ENCODE measurements around the gene CTNNA2.
"Not testable (repeated sequence)": the region's sequence is repeated elsewhere in the genome, so short reads cannot be mapped to it uniquely, and the experiment has no call there.

CTNNA2 gene

DNA sequence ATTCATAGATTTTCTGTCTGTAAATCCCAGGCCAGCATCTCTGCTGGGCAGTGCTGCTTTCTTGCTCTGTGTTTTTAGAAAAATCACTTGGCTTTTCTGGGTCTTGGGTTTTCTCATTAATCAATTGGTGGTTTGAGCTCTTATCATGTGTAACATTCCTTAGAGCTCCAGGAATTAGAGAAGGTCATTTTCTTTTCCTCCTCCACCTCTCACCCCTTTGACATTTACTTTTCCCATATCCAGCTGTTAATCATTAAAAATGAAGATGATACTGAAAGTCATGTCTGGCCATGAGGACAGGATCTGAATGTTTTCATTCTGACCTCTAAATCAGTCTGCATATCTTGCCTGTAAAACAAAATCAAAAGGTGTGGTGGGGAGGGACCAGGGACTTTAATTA, 680.7 kb downstream of the CTNNA2 start:
- no peak overlapping the region for H3K27ac ChIP-seq

DNA sequence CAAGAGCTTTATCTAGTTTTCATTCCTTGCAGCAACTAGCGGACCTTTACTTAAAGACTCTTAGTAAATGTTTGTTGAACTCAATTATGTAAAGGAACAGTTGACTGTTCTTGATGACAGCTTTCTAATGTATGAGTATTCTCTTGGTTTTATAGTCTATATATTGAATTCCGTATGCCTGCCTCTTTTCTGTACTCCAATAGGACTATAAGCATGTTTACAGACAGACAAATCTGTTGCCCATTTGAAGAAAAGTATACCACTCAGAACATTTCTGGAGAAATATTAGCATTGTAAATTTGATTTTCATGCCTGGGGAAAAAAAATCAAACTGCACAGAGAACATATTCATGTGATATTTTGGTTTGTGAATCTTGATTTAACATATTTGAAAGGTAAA, 682.2 kb downstream of the CTNNA2 start:
- no peak overlapping the region for H3K4me3 ChIP-seq
- H3K36me3 ChIP-seq: no peaks in the 10 kb centered on the region
- no peak for TF ChIP-seq Cebpa-rat (IDR thresholded peaks at IDR 0.05)
- no peak overlapping the region for H3K4me2 ChIP-seq
- no peaks in the 10 kb centered on the region for H3K9me3 ChIP-seq (replicated peaks in 1 of 11)
- H3K4me1 ChIP-seq: no peaks in the 10 kb centered on the region
- no peak overlapping the region for H3K27ac ChIP-seq
- no peaks in the 10 kb centered on the region for H3K27me3 ChIP-seq
- no peak overlapping the region for H3K9ac ChIP-seq
- H4K20me1 ChIP-seq: no peaks in the 10 kb centered on the region

More for the DNA sequence above, 680.7 kb downstream of the CTNNA2 start:
- no peaks in the 10 kb centered on the region for H3K27me3 ChIP-seq
- H3K9me3 ChIP-seq (replicated peaks in 1 of 11): no peaks in the 10 kb centered on the region
- no peak overlapping the region for H3K4me3 ChIP-seq
- TF ChIP-seq Cebpa-rat (IDR thresholded peaks at IDR 0.05): no peak
- no peaks in the 10 kb centered on the region for H4K20me1 ChIP-seq
- no peaks in the 10 kb centered on the region for H3K36me3 ChIP-seq
- no peaks in the 10 kb centered on the region for H3K4me1 ChIP-seq
- H3K9ac ChIP-seq: no peak overlapping the region
- no peak overlapping the region for H3K4me2 ChIP-seq

DNA sequence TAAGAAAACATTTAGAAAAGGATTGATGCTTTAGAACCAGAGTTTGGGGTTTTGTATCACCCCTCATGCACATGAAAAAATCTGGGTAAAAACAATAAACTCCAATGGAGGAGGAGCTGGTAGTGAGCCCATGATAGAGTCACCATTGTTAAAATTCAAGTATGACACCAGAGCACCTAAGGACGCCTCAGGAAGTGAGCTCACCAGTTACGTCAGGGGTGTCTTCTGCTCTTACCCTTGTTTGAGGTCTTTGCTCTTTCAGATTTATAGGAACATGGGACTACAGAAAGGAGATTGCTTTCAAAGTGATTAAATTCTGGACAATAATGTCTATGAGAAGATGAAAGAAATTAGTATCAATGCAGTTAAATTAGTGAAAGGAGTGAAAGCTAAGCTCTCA, 685.2 kb downstream of the CTNNA2 start:
- peaks cover 4 to 9% (median 5%) of the 10 kb centered on the region in 11 experiments; a peak in 21 of 22 replicates for H3K9me3 ChIP-seq (replicated peaks in 1 of 11)
- no peaks in the 10 kb centered on the region for H4K20me1 ChIP-seq
- H3K4me3 ChIP-seq: no peak overlapping the region
- H3K4me2 ChIP-seq: no peak overlapping the region
- no peak overlapping the region for H3K9ac ChIP-seq
- H3K27me3 ChIP-seq: no peaks in the 10 kb centered on the region
- no peak for TF ChIP-seq Cebpa-rat (IDR thresholded peaks at IDR 0.05)
- no peaks in the 10 kb centered on the region for H3K36me3 ChIP-seq
- no peaks in the 10 kb centered on the region for H3K4me1 ChIP-seq
- H3K27ac ChIP-seq: no peak overlapping the region

DNA sequence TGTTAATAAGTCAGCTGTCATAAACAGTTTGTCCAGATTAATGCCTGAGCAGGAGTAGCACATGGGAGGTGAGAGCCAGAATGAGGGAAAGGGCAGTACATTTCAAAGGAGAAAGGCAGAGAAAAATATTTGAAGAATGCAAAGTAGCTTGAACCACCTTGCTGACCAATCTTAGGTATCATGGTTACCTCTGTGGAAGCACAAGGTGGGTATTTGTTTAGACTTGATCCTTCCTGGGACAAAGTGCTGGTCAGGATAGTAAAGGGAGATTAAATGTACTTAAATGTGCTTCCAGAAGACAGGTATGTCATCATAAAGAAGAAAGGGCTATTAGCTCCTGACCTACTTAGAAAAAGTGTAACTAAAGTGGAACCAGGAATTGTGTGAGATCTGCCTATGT, 686.7 kb downstream of the CTNNA2 start:
- Histone ChIP-seq H3K4me3 (no peak overlapping the region), H3K4me1 (no peaks in the 10 kb centered on the region), H4K20me1 (no peaks in the 10 kb centered on the region), H3K9me3 (replicated peaks in 1 of 11) (peaks cover 19 to 24% (median 20%) of the 10 kb centered on the region in 11 experiments), H3K27ac (no peak overlapping the region), H3K36me3 (no peaks in the 10 kb centered on the region), H3K27me3 (no peaks in the 10 kb centered on the region), H3K4me2 (no peak overlapping the region), H3K9ac (no peak overlapping the region)
- TF ChIP-seq Cebpa-rat (IDR thresholded peaks at IDR 0.05): no peak

DNA sequence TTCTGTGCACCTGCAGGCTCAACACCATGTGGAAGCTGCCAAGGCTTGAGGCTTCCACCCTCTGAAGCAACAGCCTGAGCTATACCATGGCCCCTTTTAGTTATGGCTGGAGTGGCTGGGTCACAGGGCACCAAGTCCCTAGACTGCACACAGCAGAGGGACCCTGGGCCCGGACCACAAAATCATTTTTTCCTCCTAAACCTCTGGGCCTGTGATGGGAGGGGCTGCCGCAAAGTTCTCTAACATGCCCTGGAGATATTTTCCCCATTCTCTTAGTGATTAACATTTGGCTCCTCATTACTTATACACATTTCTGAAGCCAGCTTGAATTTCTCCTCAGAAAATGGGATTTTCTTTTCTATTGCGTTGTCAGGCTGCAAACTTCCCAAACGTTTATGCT, 691.1 kb downstream of the CTNNA2 start:
- H4K20me1 ChIP-seq, H3K4me3 ChIP-seq, H3K9ac ChIP-seq, H3K36me3 ChIP-seq, H3K27ac ChIP-seq, H3K27me3 ChIP-seq, H3K4me2 ChIP-seq: not testable (repeated sequence)
- Histone ChIP-seq H3K9me3 (replicated peaks in 1 of 11) (peaks cover 19 to 33% (median 26%) of the 10 kb centered on the region in 11 experiments), H3K4me1 (peaks cover 0 to 13% (median 0%) of the 10 kb centered on the region in 10 experiments; a peak in 4 of 20 replicates)

DNA sequence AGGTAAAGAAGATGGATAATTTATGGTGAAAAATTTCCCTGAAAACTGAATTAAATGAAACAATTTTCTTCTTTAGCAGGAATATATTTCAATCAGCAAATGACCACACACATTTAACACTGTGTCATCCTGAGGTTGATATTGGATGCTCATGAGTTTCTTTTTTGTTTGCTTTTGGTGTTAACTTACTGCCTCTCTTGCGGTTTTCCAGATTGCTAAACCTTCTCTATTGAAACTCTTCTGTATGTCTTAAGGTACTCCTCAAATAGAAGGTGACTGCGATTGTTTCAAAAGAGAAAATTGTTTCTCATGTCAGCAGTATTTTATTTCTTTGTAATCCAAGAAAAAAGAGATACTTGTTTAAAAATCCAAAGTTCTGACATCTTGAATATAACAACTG, 692.6 kb downstream of the CTNNA2 start:
- no peak overlapping the region for H3K27ac ChIP-seq
- H3K4me3 ChIP-seq: no peak overlapping the region
- H3K9ac ChIP-seq: no peak overlapping the region
- H3K9me3 ChIP-seq (replicated peaks in 1 of 11): peaks cover 19 to 33% (median 26%) of the 10 kb centered on the region in 11 experiments
- H3K36me3 ChIP-seq: no peaks in the 10 kb centered on the region
- TF ChIP-seq Cebpa-rat (IDR thresholded peaks at IDR 0.05): no peak
- H3K4me1 ChIP-seq: peaks cover 0 to 13% (median 0%) of the 10 kb centered on the region in 10 experiments; a peak in 4 of 20 replicates
- no peaks in the 10 kb centered on the region for H4K20me1 ChIP-seq
- no peak overlapping the region for H3K4me2 ChIP-seq
- no peaks in the 10 kb centered on the region for H3K27me3 ChIP-seq

DNA sequence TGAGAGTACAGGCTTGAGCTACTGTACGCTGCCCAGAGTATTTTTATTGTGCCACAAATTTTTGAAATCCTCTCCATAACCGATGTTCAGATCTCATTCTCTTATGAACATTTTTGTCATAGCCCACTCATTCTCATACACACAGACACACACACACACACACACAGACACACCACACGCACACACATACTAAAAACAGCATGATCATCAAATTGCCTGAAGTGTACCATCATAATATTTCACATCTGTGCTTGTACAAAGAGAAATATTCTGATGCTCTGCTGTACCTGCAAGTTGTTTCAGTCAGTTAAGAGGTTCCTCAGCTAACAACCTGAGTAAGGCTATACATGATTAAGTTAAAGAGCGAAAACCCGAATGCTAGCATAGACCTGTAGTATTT, 696.6 kb downstream of the CTNNA2 start:
- H3K27ac ChIP-seq: no peak overlapping the region
- H3K4me3 ChIP-seq: no peak overlapping the region
- H3K4me2 ChIP-seq: no peak overlapping the region
- H3K9ac ChIP-seq: no peak overlapping the region
- peaks cover 0 to 13% (median 0%) of the 10 kb centered on the region in 10 experiments; a peak in 4 of 20 replicates for H3K4me1 ChIP-seq
- no peaks in the 10 kb centered on the region for H4K20me1 ChIP-seq
- H3K36me3 ChIP-seq: no peaks in the 10 kb centered on the region
- TF ChIP-seq Cebpa-rat (IDR thresholded peaks at IDR 0.05): no peak
- no peaks in the 10 kb centered on the region for H3K27me3 ChIP-seq
- peaks cover under 1 to 12% (median 6%) of the 10 kb centered on the region in 11 experiments; a peak in 17 of 22 replicates for H3K9me3 ChIP-seq (replicated peaks in 1 of 11)

DNA sequence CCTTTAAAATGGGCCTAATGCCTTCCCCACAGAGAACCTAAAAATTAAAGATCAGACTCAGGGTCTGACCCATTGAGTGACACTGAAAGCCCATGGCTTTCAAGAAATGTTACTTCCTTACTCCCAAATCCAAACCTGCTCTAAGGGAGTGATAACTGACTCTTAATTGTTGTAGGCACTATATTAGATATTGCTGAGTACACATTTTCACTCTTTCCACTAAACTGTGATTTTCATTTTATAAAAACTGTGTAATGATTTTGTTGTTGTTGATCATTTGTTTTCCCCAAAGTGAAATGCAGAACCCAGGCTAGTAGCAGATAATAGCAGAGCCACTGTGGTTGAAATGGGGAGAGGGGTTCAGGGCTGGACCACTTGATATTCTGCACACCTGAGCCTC, 704.6 kb downstream of the CTNNA2 start:
- TF ChIP-seq Cebpa-rat (IDR thresholded peaks at IDR 0.05): no peak
- H3K9me3 ChIP-seq (replicated peaks in 1 of 11): peaks cover 0 to 25% (median 13%) of the 10 kb centered on the region in 11 experiments; a peak in 16 of 22 replicates
- H3K4me2 ChIP-seq: no peak overlapping the region
- H3K27ac ChIP-seq: no peak overlapping the region
- H3K27me3 ChIP-seq: no peaks in the 10 kb centered on the region
- H3K4me3 ChIP-seq: no peak overlapping the region
- H3K36me3 ChIP-seq: no peaks in the 10 kb centered on the region
- H4K20me1 ChIP-seq: no peaks in the 10 kb centered on the region
- peaks cover 0 to 6% (median 0%) of the 10 kb centered on the region in 10 experiments; a peak in 2 of 20 replicates for H3K4me1 ChIP-seq
- no peak overlapping the region for H3K9ac ChIP-seq

DNA sequence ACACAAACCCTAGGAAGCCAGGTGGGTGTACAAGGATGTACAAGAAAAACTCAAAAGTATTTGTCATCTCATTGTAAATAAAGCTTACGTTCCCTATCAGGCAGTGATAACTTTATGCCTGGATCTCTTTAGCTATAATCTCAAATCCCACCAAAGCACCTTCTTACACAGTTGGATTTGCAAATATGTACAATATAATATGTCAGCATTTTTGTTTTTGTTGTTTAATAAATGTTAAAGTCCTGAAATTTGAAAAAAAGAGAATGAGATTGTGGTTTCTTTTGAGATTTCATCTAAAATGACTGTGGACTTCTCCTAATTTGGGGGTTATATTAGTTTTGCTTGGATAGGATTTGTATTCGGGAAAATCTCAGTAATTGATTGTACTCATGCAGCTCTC, 709.8 kb downstream of the CTNNA2 start:
- H4K20me1 ChIP-seq: no peaks in the 10 kb centered on the region
- TF ChIP-seq Cebpa-rat (IDR thresholded peaks at IDR 0.05): no peak
- no peaks in the 10 kb centered on the region for H3K36me3 ChIP-seq
- H3K27me3 ChIP-seq: no peaks in the 10 kb centered on the region
- H3K4me2 ChIP-seq: no peak overlapping the region
- H3K4me3 ChIP-seq: no peak overlapping the region
- H3K27ac ChIP-seq: no peak overlapping the region
- H3K9me3 ChIP-seq (replicated peaks in 1 of 11): peaks cover 0 to 5% (median 0%) of the 10 kb centered on the region in 11 experiments; a peak in 1 of 22 replicates
- no peak overlapping the region for H3K9ac ChIP-seq
- peaks cover 0 to 6% (median under 1%) of the 10 kb centered on the region in 10 experiments; a peak in 2 of 20 replicates for H3K4me1 ChIP-seq

DNA sequence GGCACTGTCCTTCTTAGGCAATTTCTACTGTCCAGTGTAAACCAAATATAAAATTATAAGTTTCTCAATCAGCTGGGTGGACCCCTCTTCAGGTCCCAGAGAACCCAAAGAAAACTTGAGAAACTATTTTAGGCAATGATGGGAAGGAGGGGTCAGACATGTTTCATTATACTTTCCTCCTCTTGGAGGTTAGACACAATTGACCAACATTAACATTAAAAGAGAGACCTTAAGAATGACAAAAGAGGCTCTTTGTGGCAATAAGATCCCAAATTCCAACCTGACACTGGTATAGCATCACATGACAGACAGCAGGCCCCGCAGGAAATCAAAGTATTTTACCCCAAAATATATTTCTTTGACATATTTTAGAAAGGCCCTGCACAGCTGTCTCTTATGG, 718.6 kb downstream of the CTNNA2 start:
- Histone ChIP-seq H3K4me1 (peaks cover 0 to 9% (median 0%) of the 10 kb centered on the region in 10 experiments; a peak in 3 of 20 replicates), H3K27ac (no peak overlapping the region), H3K9ac (no peak overlapping the region), H3K36me3 (no peaks in the 10 kb centered on the region), H3K4me2 (no peak overlapping the region), H3K4me3 (no peak overlapping the region), H4K20me1 (no peaks in the 10 kb centered on the region), H3K9me3 (replicated peaks in 1 of 11) (peaks cover 0 to 9% (median 0%) of the 10 kb centered on the region in 11 experiments; a peak in 3 of 22 replicates), H3K27me3 (no peaks in the 10 kb centered on the region)
- no peak for TF ChIP-seq Cebpa-rat (IDR thresholded peaks at IDR 0.05)
